WTC11 (cell line): Measurements from ENCODE around the gene PACSIN3. TPM values are rescaled to one million over a fixed set of nuclear protein-coding genes. Genes with fewer than 3 reads are reported as not detected.

Experiments
- ATAC-seq: fragments of 200-7000 bp; cut with Tn5 transposase; 2 replicates; pipeline ENCODE4 v1.10.0; 2021; ENCODE audit warnings: mild to moderate bottlenecking, moderate library complexity
- CTCF ChIA-PET: fragments of 300-600 bp; sonication (Branson Sonifier 250); formaldehyde crosslinking; loops from one replicate; lab custom pipeline; 2021; ENCODE audit warnings: antibody characterized with exemption; lab: Charles Lee
- POLR2A ChIA-PET: fragments of 350-600 bp; sonication (Branson Sonifier 250); formaldehyde crosslinking; loops from one replicate; lab custom pipeline; 2021; ENCODE audit warnings: antibody characterized with exemption; lab: Charles Lee
- DNase-seq: peaks from one replicate; pipeline ENCODE4 v3.0.0; 2021; ENCODE audit warnings: low spot score
- H3K27ac Mint-ChIP-seq: 2 replicates; pipeline ENCODE4 v1.8.0; 2021; ENCODE audit warnings: mixed read lengths
- H3K27me3 Mint-ChIP-seq: 2 replicates; pipeline ENCODE4 v1.8.0; 2021; ENCODE audit warnings: low read depth, mild to moderate bottlenecking, moderate library complexity, mixed read lengths
- H3K36me3 Mint-ChIP-seq: 2 replicates; pipeline ENCODE4 v1.8.0; 2021; ENCODE audit warnings: mixed read lengths
- H3K4me1 Mint-ChIP-seq: 2 replicates; pipeline ENCODE4 v1.8.0; 2022; ENCODE audit warnings: mixed read lengths
- H3K4me3 Mint-ChIP-seq: 2 replicates; pipeline ENCODE4 v1.8.0; 2021; ENCODE audit warnings: mild to moderate bottlenecking, moderate library complexity, mixed read lengths
- H3K9me3 Mint-ChIP-seq: 2 replicates; pipeline ENCODE4 v1.8.0; 2021; ENCODE audit warnings: mixed read lengths
- CREM ChIP-seq: sonication (generic); formaldehyde crosslinking; IDR thresholded peaks from 2 replicates; pipeline ENCODE4 v1.8.1; 2022; ENCODE audit warnings: mild to moderate bottlenecking, missing genetic modification reagents, moderate library complexity
- ETV6 ChIP-seq: sonication (generic); formaldehyde crosslinking; IDR thresholded peaks from 2 replicates; pipeline ENCODE4 v1.8.1; 2022; ENCODE audit warnings: mild to moderate bottlenecking, missing genetic modification reagents
- GABPB1 ChIP-seq: sonication (generic); formaldehyde crosslinking; IDR thresholded peaks from 2 replicates; pipeline ENCODE4 v1.8.1; 2023; ENCODE audit warnings: mild to moderate bottlenecking, missing genetic modification reagents
- HMGA2 ChIP-seq: fragments of 250-450 bp; sonication (Bioruptor Pico); IDR thresholded peaks from 2 replicates; pipeline ENCODE4 v1.4.0; 2021; ENCODE audit warnings: mild to moderate bottlenecking, moderate library complexity
- JUN ChIP-seq: sonication (generic); formaldehyde crosslinking; IDR thresholded peaks from 2 replicates; pipeline ENCODE4 v1.8.0; 2023; ENCODE audit warnings: mild to moderate bottlenecking, missing genetic modification reagents
- KAT7 ChIP-seq: sonication (generic); formaldehyde crosslinking; IDR thresholded peaks from 2 replicates; pipeline ENCODE4 v1.8.1; 2023; ENCODE audit warnings: missing genetic modification reagents, mild to moderate bottlenecking, borderline replicate concordance
- OVOL2 ChIP-seq: fragments of 250-450 bp; sonication (Bioruptor Pico); IDR thresholded peaks from 2 replicates; pipeline ENCODE4 v1.9.0; 2021; ENCODE audit warnings: mild to moderate bottlenecking, borderline replicate concordance
- RORB ChIP-seq: fragments of 250-450 bp; sonication (Bioruptor Pico); IDR thresholded peaks from 2 replicates; pipeline ENCODE4 v1.9.0; 2021; ENCODE audit warnings: mild to moderate bottlenecking
- SOX15 ChIP-seq: fragments of 250-450 bp; sonication (Bioruptor Pico); IDR thresholded peaks from 2 replicates; pipeline ENCODE4 v1.9.0; 2021; ENCODE audit warnings: mild to moderate bottlenecking
- TCF7 ChIP-seq: sonication (generic); formaldehyde crosslinking; IDR thresholded peaks from 2 replicates; pipeline ENCODE4 v1.8.0; 2022; ENCODE audit warnings: mild to moderate bottlenecking, low read depth, missing genetic modification reagents, moderate library complexity
- TP53 ChIP-seq: sonication (generic); formaldehyde crosslinking; IDR thresholded peaks from 2 replicates; pipeline ENCODE4 v1.8.1; 2023; ENCODE audit warnings: mild to moderate bottlenecking, missing genetic modification reagents
- ZNF121 ChIP-seq: sonication (generic); formaldehyde crosslinking; IDR thresholded peaks from 2 replicates; pipeline ENCODE4 v1.8.0; 2023; ENCODE audit warnings: missing genetic modification reagents
- ZNF138 ChIP-seq: sonication (generic); formaldehyde crosslinking; conservative IDR thresholded peaks from 2 replicates; pipeline ENCODE4 v1.8.1; 2022; ENCODE audit warnings: mild to moderate bottlenecking, moderate library complexity, missing genetic modification reagents
- ZNF232 ChIP-seq: sonication (generic); formaldehyde crosslinking; IDR thresholded peaks from 2 replicates; pipeline ENCODE4 v1.8.0; 2022; ENCODE audit warnings: mild to moderate bottlenecking, missing genetic modification reagents
- ZNF263 ChIP-seq: sonication (generic); formaldehyde crosslinking; IDR thresholded peaks from 2 replicates; pipeline ENCODE4 v1.8.1; 2022; ENCODE audit warnings: low read depth, mild to moderate bottlenecking, moderate library complexity, missing genetic modification reagents
- ZNF416 ChIP-seq: fragments of 250-450 bp; sonication (Bioruptor Pico); IDR thresholded peaks from 2 replicates; pipeline ENCODE4 v1.9.0; 2021; ENCODE audit warnings: mild to moderate bottlenecking, inconsistent platforms
- total RNA-seq: library from RNA; stranded (reverse); gene quantifications from 3 replicates; pipeline ENCODE4 v1.2.3, GENCODE V29; 2021
- TF ChIP-seq, protein P1 (sequence below): sonication (generic); formaldehyde crosslinking; IDR thresholded peaks from 2 replicates; pipeline ENCODE4 v1.8.1; 2022; ENCODE audit warnings: low read depth, mild to moderate bottlenecking, moderate library complexity, missing genetic modification reagents, borderline replicate concordance
- TF ChIP-seq, protein P2 (sequence below): fragments of 250-450 bp; sonication (Bioruptor Pico); IDR thresholded peaks from 2 replicates; pipeline ENCODE4 v1.9.0; 2021; ENCODE audit warnings: mild to moderate bottlenecking, borderline replicate concordance
- TF ChIP-seq, protein P3 (sequence below): fragments of 250-450 bp; sonication (Bioruptor Pico); IDR thresholded peaks from 2 replicates; pipeline ENCODE4 v1.9.0; 2021; ENCODE audit warnings: mild to moderate bottlenecking
- TF ChIP-seq, protein P4 (sequence below): fragments of 250-450 bp; sonication (Bioruptor Pico); IDR thresholded peaks from 2 replicates; pipeline ENCODE4 v1.9.0; 2021; ENCODE audit warnings: mild to moderate bottlenecking
- TF ChIP-seq, protein P5 (sequence below): fragments of 200-600 bp; IDR thresholded peaks from 2 replicates; pipeline ENCODE4 v1.8.0; 2022; ENCODE audit warnings: antibody characterized with exemption

PACSIN3 gene
- total RNA-seq, 1 experiment from 2014 or later: 76.8 TPM

DNA sequence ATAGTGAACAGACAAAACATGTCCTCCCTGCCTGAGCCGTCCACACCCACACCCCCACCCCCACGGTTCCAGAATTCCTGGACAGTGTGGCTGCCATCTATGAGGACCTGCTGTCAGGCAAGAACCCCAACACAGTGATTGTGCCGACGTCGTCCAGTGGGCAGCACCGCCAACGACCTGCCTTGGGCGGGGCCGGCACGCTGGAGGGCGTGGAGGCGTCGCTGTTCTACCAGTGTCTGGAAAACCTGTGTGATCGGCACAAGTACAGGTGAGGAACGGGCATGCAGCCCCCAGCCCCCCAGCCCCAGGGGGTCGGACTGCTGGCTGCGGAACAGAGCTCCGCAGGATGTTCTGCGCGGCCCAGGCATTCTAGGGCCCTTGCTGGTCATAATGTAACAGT is 29.3 kb downstream of the PACSIN3 start (continued):
- TF ChIP-seq ZNF416: no peak
- TF ChIP-seq, protein P1, sequence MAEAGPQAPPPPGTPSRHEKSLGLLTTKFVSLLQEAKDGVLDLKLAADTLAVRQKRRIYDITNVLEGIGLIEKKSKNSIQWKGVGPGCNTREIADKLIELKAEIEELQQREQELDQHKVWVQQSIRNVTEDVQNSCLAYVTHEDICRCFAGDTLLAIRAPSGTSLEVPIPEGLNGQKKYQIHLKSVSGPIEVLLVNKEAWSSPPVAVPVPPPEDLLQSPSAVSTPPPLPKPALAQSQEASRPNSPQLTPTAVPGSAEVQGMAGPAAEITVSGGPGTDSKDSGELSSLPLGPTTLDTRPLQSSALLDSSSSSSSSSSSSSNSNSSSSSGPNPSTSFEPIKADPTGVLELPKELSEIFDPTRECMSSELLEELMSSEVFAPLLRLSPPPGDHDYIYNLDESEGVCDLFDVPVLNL (CRISPR knock-in tag): no peak

DNA sequence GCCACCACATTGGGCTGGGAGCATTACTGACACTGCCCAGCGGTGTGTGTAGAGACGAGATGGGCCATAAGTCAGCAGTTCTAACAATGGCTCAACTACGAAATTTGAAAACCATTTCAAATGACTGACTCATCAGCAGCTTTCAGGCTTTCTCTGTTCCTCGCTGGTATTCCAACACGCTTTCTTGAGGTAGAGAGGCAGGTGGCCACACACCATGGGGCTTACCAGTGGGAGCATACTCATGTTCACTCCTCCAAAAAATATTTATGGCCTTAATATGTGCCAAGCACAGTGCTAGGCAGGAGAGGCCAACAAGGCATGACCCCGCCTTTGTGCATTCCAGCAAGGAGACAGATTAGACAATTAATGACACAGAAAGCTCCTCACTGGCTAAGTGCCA is 29.9 kb downstream of the PACSIN3 start:
- TF ChIP-seq ZNF232 (no peak), ZNF121 (CRISPR knock-in tag) (no peak)
- TF ChIP-seq, all 79 proteins: peak for 0
- DNase-seq: no peak
- H3K27ac Mint-ChIP-seq: no peak overlapping the region
- H3K4me3 Mint-ChIP-seq: no peak overlapping the region
- H3K27me3 Mint-ChIP-seq: no peaks in the 10 kb centered on the region
- H3K4me1 Mint-ChIP-seq: peaks cover 21% of the 10 kb centered on the region
- ChIA-PET POLR2A (no interaction called here), CTCF (no interaction called here)
- H3K9me3 Mint-ChIP-seq: no peaks in the 10 kb centered on the region
- no peaks in the 10 kb centered on the region for H3K36me3 Mint-ChIP-seq
- ATAC-seq: no peak

DNA sequence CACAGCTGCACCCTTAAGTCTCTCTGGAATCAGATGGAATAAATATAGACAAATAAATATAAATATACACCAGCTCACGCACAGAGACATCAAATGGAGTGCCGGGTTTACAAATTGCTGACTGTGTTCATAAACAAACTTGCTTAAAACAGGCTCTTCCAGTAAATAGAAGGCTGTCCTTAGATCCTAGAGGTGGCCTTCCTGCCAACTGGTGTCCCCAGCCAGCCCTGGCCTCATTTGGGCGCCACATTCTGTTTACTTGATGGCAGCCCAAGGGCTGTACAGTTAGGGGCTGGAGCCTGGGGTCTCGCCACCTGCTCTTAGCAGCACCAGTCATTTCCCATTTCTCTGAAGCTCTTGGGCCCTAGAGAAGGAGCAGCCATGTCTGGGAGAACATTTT is 30.4 kb downstream of the PACSIN3 start:
- H3K36me3 Mint-ChIP-seq: no peaks in the 10 kb centered on the region

DNA sequence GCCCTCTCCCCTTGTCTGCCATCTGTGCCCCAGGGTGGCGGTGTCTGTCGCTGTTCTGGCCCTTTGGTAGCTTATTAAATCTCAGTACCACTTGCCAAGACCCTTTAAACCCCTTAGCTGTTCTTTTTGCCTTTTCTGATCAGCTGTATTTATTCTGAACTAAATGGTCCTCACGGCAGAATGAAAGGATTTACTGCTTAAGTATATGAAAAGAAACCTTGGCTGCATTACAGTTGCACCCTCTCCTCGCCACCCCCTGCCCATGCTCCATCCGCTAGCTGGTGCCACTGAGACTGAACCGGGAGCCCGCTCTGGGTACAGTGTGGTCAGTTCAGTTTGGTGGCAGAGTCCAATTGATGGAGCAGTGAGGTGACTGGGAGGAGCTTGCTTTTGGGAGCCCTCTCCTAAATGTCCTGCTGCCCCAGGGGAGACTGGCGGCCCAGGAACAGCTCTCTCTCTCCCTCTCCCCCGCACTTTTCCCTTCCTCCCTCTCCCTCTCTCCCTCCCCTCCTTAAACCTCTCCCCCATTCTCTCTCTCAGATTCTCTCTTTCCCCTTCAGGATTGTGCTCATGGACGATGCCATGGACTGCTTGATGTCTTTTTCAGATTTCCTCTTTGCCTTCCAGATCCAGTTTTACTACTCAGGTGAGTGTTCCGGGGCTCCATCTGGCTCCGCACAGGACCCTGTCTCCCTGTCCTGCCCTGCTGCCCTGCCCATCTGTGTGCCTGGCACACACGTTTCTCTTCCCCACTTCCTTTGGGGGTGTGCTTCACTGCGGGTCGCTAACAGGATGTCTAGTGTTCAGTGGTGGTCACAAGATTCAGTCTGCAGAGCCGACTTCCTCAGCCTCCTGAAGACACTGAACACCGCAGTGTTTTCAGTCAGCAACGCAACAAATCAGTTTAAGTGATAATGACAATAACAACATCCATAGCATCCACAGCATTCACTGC is 31.3 kb downstream of the PACSIN3 start:
- DNase-seq (no peak), ATAC-seq (no peak)
- ChIA-PET CTCF (interaction anchor here (0.6 to 5.5 kb wide), 5 partner anchors 9 to 245 kb away, joined by 4 to 182 read pairs (median 10); partner anchors contain the start of gene LRP4), POLR2A (no interaction called here)
- Mint-ChIP-seq H3K4me1 (peaks cover 21% of the 10 kb centered on the region), H3K9me3 (no peaks in the 10 kb centered on the region), H3K36me3 (no peaks in the 10 kb centered on the region), H3K27me3 (no peaks in the 10 kb centered on the region), H3K4me3 (no peak overlapping the region), H3K27ac (peak overlapping the region; percentile 33; the same call in 1 of the 2 replicates)
- TF ChIP-seq TCF7: no peak
- no peak for TF ChIP-seq ETV6 (CRISPR knock-in tag)
- no peak for TF ChIP-seq ZNF263 (CRISPR knock-in tag)
- TF ChIP-seq KAT7 (CRISPR knock-in tag): no peak
- no peak for TF ChIP-seq GABPB1 (CRISPR knock-in tag)
- TF ChIP-seq ZNF138 (CRISPR knock-in tag): no peak
- TF ChIP-seq RORB (CRISPR knock-in tag): no peak
- TF ChIP-seq, protein P2, sequence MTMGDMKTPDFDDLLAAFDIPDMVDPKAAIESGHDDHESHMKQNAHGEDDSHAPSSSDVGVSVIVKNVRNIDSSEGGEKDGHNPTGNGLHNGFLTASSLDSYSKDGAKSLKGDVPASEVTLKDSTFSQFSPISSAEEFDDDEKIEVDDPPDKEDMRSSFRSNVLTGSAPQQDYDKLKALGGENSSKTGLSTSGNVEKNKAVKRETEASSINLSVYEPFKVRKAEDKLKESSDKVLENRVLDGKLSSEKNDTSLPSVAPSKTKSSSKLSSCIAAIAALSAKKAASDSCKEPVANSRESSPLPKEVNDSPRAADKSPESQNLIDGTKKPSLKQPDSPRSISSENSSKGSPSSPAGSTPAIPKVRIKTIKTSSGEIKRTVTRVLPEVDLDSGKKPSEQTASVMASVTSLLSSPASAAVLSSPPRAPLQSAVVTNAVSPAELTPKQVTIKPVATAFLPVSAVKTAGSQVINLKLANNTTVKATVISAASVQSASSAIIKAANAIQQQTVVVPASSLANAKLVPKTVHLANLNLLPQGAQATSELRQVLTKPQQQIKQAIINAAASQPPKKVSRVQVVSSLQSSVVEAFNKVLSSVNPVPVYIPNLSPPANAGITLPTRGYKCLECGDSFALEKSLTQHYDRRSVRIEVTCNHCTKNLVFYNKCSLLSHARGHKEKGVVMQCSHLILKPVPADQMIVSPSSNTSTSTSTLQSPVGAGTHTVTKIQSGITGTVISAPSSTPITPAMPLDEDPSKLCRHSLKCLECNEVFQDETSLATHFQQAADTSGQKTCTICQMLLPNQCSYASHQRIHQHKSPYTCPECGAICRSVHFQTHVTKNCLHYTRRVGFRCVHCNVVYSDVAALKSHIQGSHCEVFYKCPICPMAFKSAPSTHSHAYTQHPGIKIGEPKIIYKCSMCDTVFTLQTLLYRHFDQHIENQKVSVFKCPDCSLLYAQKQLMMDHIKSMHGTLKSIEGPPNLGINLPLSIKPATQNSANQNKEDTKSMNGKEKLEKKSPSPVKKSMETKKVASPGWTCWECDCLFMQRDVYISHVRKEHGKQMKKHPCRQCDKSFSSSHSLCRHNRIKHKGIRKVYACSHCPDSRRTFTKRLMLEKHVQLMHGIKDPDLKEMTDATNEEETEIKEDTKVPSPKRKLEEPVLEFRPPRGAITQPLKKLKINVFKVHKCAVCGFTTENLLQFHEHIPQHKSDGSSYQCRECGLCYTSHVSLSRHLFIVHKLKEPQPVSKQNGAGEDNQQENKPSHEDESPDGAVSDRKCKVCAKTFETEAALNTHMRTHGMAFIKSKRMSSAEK: no peak
- TF ChIP-seq, protein P3, sequence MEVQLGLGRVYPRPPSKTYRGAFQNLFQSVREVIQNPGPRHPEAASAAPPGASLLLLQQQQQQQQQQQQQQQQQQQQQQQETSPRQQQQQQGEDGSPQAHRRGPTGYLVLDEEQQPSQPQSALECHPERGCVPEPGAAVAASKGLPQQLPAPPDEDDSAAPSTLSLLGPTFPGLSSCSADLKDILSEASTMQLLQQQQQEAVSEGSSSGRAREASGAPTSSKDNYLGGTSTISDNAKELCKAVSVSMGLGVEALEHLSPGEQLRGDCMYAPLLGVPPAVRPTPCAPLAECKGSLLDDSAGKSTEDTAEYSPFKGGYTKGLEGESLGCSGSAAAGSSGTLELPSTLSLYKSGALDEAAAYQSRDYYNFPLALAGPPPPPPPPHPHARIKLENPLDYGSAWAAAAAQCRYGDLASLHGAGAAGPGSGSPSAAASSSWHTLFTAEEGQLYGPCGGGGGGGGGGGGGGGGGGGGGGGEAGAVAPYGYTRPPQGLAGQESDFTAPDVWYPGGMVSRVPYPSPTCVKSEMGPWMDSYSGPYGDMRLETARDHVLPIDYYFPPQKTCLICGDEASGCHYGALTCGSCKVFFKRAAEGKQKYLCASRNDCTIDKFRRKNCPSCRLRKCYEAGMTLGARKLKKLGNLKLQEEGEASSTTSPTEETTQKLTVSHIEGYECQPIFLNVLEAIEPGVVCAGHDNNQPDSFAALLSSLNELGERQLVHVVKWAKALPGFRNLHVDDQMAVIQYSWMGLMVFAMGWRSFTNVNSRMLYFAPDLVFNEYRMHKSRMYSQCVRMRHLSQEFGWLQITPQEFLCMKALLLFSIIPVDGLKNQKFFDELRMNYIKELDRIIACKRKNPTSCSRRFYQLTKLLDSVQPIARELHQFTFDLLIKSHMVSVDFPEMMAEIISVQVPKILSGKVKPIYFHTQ (CRISPR knock-in tag): no peak
- TF ChIP-seq OVOL2 (CRISPR knock-in tag): no peak
- no peak for TF ChIP-seq TP53
- TF ChIP-seq, protein P4, sequence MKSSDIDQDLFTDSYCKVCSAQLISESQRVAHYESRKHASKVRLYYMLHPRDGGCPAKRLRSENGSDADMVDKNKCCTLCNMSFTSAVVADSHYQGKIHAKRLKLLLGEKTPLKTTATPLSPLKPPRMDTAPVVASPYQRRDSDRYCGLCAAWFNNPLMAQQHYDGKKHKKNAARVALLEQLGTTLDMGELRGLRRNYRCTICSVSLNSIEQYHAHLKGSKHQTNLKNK: no peak
- TF ChIP-seq CREM (CRISPR knock-in tag): no peak
- TF ChIP-seq, protein P5, sequence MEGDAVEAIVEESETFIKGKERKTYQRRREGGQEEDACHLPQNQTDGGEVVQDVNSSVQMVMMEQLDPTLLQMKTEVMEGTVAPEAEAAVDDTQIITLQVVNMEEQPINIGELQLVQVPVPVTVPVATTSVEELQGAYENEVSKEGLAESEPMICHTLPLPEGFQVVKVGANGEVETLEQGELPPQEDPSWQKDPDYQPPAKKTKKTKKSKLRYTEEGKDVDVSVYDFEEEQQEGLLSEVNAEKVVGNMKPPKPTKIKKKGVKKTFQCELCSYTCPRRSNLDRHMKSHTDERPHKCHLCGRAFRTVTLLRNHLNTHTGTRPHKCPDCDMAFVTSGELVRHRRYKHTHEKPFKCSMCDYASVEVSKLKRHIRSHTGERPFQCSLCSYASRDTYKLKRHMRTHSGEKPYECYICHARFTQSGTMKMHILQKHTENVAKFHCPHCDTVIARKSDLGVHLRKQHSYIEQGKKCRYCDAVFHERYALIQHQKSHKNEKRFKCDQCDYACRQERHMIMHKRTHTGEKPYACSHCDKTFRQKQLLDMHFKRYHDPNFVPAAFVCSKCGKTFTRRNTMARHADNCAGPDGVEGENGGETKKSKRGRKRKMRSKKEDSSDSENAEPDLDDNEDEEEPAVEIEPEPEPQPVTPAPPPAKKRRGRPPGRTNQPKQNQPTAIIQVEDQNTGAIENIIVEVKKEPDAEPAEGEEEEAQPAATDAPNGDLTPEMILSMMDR: no peak
- no peak for TF ChIP-seq SOX15 (CRISPR knock-in tag)

More for the DNA sequence above, 30.4 kb downstream of the PACSIN3 start:
- DNase-seq (no peak), ATAC-seq (no peak)
- no peaks in the 10 kb centered on the region for H3K27me3 Mint-ChIP-seq
- ChIA-PET CTCF (interaction anchor here (2.0 to 5.5 kb wide), 2 partner anchors 236 to 246 kb away, joined by 8 to 182 read pairs; partner anchors contain the start of gene LRP4), POLR2A (no interaction called here)
- no peak overlapping the region for H3K4me3 Mint-ChIP-seq
- H3K27ac Mint-ChIP-seq: no peak overlapping the region
- no peak for TF ChIP-seq HMGA2 (CRISPR knock-in tag)
- TF ChIP-seq JUN (CRISPR knock-in tag): no peak
- H3K4me1 Mint-ChIP-seq: peaks cover 21% of the 10 kb centered on the region
- no peaks in the 10 kb centered on the region for H3K9me3 Mint-ChIP-seq
